HepG2 (cell line): ENCODE results near the gene LRRC27. TPM values are rescaled to one million over a fixed set of nuclear protein-coding genes. Genes with fewer than 3 reads are reported as not detected.

ENCODE experiments used
- HNF4G ChIP-seq, 2 experiments: sonication (generic) in 1 of 2; formaldehyde crosslinking in 1 of 2; IDR thresholded peaks; 2 replicates each; pipeline versions ENCODE4 v1.4.0 to v1.6.1; 2011 to 2020; ENCODE audit warnings: borderline replicate concordance in 2 of 2, low read depth in 2 of 2, mild to moderate bottlenecking in 2 of 2, low read length in 1 of 2, missing genetic modification reagents in 1 of 2, moderate library complexity in 1 of 2
- MXI1 ChIP-seq: IDR thresholded peaks from 3 replicates; pipeline ENCODE4 v1.6.1; 2012; ENCODE audit warnings: low read depth, low read length, inconsistent platforms, borderline replicate concordance
- RFXANK ChIP-seq: IDR thresholded peaks from 2 replicates; pipeline ENCODE4 v1.6.1; 2016
- RXRB ChIP-seq: IDR thresholded peaks from 2 replicates; pipeline ENCODE4 v1.6.1; 2016; ENCODE audit warnings: borderline replicate concordance, missing genetic modification reagents, missing compliant biosample characterization
- TRIM24 ChIP-seq: sonication (generic); formaldehyde crosslinking; IDR thresholded peaks from 2 replicates; pipeline ENCODE4 v1.8.0; 2022; ENCODE audit warnings: mild to moderate bottlenecking, missing genetic modification reagents
- ZNF20 ChIP-seq: sonication (generic); formaldehyde crosslinking; IDR thresholded peaks from 2 replicates; pipeline ENCODE4 v1.4.0; 2020; ENCODE audit warnings: mild to moderate bottlenecking, moderate library complexity, missing genetic modification reagents
- ZNF263 ChIP-seq: sonication (generic); formaldehyde crosslinking; IDR thresholded peaks from 2 replicates; pipeline ENCODE4 v1.4.0; 2020; ENCODE audit warnings: missing genetic modification reagents
- ZNF292 ChIP-seq: sonication (generic); formaldehyde crosslinking; IDR thresholded peaks from 2 replicates; pipeline ENCODE4 v1.8.1; 2022; ENCODE audit warnings: mild to moderate bottlenecking, low read depth, missing genetic modification reagents, borderline replicate concordance
- ZNF543 ChIP-seq: sonication (generic); formaldehyde crosslinking; IDR thresholded peaks from 2 replicates; pipeline ENCODE4 v1.4.0; 2020; ENCODE audit warnings: mild to moderate bottlenecking, missing genetic modification reagents
- ZNF704 ChIP-seq: sonication (generic); formaldehyde crosslinking; IDR thresholded peaks from 2 replicates; pipeline ENCODE4 v1.8.1; 2023; ENCODE audit warnings: mild to moderate bottlenecking, inconsistent platforms, moderate library complexity, missing genetic modification reagents, borderline replicate concordance
- ZNF788 ChIP-seq: sonication (generic); formaldehyde crosslinking; IDR thresholded peaks from 2 replicates; pipeline ENCODE4 v1.5.0; 2020; ENCODE audit warnings: mild to moderate bottlenecking, missing genetic modification reagents, borderline replicate concordance
- polyA plus RNA-seq, 8 experiments: library from polyadenylated mRNA; depleted of rRNA in 3 of 8; stranded (reverse) in 7 of 8; unstranded in 1 of 8; fragments of >200 nt; fragmentation: Illumina TruSeq in 4 of 8; extraction: Trizol in 4 of 8; gene quantifications; 2 replicates each; pipeline versions ENCODE4 v1.2.1 to v1.2.3, GENCODE V29; 2011 to 2016; ENCODE audit warnings: low read depth in 4 of 8, missing spikeins in 1 of 8, mixed read lengths in 1 of 8; ENCODE audit not compliant: insufficient read depth in 1 of 8
- total RNA-seq, 5 experiments: library from RNA; depleted of rRNA; stranded (reverse); fragments of >200 nt; fragmentation: Illumina TruSeq; extraction: Trizol; gene quantifications; 2 replicates each; pipeline ENCODE4 v1.2.3, GENCODE V29; 2016; ENCODE audit warnings: low read depth in 1 of 5
- TF ChIP-seq, protein P1 (sequence below): sonication (generic); formaldehyde crosslinking; IDR thresholded peaks from 2 replicates; pipeline ENCODE4 v1.8.0; 2022; ENCODE audit warnings: mild to moderate bottlenecking, missing genetic modification reagents, borderline replicate concordance
- TF ChIP-seq, protein P2 (sequence below): sonication (generic); formaldehyde crosslinking; IDR thresholded peaks from 2 replicates; pipeline ENCODE4 v1.4.0; 2020; ENCODE audit warnings: missing genetic modification reagents
- TF ChIP-seq, protein P3 (sequence below): sonication (generic); formaldehyde crosslinking; IDR thresholded peaks from 2 replicates; pipeline ENCODE4 v1.4.0; 2020; ENCODE audit warnings: mild to moderate bottlenecking, missing genetic modification reagents
- TF ChIP-seq, protein P4 (sequence below): sonication (generic); formaldehyde crosslinking; IDR thresholded peaks from 2 replicates; pipeline ENCODE4 v1.4.0; 2020; ENCODE audit warnings: missing genetic modification reagents
- TF ChIP-seq, protein P5 (sequence below): sonication (generic); formaldehyde crosslinking; IDR thresholded peaks from 2 replicates; pipeline ENCODE4 v1.5.1; 2020; ENCODE audit warnings: mild to moderate bottlenecking, missing genetic modification reagents, moderate library complexity

The LRRC27 gene
- total and polyA plus RNA-seq, 2 of the 13 experiments (the other 11 are each of a cell fraction or from before 2014, with no cell fraction given), result 4.2 to 4.6 TPM

DNA sequence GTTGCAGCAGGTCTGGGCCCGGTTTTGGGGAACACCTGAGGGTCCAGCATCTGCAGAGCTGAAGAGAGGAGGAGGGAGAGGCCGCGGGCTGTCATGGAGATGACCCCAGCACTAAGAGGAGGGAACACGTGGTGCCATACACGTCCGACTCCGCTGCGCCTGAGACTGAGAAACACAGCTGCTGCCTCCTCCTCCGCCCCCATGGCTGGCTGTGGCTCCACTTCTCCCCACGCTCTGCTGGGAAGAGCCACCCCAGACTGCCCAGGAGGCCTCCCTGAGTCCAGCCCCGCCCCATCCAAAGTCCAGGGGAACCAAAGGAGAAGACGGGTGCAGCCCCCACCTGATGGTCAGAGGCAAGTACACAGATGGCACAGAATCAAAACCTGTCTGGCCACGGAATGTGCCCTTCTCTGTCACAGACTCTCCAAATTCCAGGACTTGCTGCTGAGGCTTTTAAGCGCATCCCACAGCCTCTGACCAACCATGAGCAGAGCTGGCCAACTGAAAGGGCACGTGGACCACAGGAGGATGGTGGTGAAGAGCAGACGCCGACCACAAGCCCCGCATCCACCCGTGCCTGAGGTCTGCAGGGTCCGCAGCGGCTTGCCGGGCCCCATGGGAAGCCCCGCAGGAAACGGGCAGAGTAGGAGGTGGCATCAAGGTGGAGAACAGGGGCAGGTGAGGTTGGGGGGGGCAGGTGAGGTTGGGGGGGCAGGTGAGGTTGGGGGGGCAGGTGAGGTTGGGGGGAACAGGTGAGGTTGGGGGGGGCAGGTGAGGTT lies 48.2 kb upstream of the LRRC27 start (continued):
- TF ChIP-seq HNF4G (IDR thresholded peaks at IDR 0.05; ENCODE audit: borderline replicate concordance, low read depth, low read length) (peak; percentile 52; the same call in 1 of the 2 replicates), HNF4G (CRISPR knock-in tag; IDR thresholded peaks at IDR 0.05; ENCODE audit: borderline replicate concordance, low read depth) (no peak), RFXANK (no peak), ZNF704 (no peak), TRIM24 (CRISPR knock-in tag) (no peak), ZNF263 (CRISPR knock-in tag) (peak; percentile 64), RXRB (CRISPR knock-in tag) (no peak), ZNF788 (CRISPR knock-in tag) (0 out of 2 replicates have a peak, but pooled peaks have one; percentile 6), MXI1 (no peak), ZNF292 (peak; percentile 38; the same call in 1 of the 2 replicates), ZNF543 (CRISPR knock-in tag) (no peak), ZNF20 (CRISPR knock-in tag) (0 out of 2 replicates have a peak, but pooled peaks have one; percentile 51)
- TF ChIP-seq, protein P1, sequence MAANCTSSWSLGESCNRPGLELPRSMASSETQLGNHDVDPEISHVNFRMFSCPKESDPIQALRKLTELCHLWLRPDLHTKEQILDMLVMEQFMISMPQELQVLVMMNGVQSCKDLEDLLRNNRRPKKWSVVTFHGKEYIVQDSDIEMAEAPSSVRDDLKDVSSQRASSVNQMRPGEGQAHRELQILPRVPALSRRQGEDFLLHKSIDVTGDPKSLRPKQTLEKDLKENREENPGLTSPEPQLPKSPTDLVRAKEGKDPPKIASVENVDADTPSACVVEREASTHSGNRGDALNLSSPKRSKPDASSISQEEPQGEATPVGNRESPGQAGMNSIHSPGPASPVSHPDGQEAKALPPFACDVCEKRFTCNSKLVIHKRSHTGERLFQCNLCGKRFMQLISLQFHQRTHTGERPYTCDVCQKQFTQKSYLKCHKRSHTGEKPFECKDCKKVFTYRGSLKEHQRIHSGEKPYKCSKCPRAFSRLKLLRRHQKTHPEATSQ (CRISPR knock-in tag), result no peak
- TF ChIP-seq, protein P2, sequence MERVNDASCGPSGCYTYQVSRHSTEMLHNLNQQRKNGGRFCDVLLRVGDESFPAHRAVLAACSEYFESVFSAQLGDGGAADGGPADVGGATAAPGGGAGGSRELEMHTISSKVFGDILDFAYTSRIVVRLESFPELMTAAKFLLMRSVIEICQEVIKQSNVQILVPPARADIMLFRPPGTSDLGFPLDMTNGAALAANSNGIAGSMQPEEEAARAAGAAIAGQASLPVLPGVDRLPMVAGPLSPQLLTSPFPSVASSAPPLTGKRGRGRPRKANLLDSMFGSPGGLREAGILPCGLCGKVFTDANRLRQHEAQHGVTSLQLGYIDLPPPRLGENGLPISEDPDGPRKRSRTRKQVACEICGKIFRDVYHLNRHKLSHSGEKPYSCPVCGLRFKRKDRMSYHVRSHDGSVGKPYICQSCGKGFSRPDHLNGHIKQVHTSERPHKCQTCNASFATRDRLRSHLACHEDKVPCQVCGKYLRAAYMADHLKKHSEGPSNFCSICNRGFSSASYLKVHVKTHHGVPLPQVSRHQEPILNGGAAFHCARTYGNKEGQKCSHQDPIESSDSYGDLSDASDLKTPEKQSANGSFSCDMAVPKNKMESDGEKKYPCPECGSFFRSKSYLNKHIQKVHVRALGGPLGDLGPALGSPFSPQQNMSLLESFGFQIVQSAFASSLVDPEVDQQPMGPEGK (CRISPR knock-in tag), result peak; percentile 63
- TF ChIP-seq, protein P3, sequence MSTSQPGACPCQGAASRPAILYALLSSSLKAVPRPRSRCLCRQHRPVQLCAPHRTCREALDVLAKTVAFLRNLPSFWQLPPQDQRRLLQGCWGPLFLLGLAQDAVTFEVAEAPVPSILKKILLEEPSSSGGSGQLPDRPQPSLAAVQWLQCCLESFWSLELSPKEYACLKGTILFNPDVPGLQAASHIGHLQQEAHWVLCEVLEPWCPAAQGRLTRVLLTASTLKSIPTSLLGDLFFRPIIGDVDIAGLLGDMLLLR (CRISPR knock-in tag), result no peak
- TF ChIP-seq, protein P4, sequence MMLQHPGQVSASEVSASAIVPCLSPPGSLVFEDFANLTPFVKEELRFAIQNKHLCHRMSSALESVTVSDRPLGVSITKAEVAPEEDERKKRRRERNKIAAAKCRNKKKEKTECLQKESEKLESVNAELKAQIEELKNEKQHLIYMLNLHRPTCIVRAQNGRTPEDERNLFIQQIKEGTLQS (CRISPR knock-in tag), result no peak
- TF ChIP-seq, protein P5, sequence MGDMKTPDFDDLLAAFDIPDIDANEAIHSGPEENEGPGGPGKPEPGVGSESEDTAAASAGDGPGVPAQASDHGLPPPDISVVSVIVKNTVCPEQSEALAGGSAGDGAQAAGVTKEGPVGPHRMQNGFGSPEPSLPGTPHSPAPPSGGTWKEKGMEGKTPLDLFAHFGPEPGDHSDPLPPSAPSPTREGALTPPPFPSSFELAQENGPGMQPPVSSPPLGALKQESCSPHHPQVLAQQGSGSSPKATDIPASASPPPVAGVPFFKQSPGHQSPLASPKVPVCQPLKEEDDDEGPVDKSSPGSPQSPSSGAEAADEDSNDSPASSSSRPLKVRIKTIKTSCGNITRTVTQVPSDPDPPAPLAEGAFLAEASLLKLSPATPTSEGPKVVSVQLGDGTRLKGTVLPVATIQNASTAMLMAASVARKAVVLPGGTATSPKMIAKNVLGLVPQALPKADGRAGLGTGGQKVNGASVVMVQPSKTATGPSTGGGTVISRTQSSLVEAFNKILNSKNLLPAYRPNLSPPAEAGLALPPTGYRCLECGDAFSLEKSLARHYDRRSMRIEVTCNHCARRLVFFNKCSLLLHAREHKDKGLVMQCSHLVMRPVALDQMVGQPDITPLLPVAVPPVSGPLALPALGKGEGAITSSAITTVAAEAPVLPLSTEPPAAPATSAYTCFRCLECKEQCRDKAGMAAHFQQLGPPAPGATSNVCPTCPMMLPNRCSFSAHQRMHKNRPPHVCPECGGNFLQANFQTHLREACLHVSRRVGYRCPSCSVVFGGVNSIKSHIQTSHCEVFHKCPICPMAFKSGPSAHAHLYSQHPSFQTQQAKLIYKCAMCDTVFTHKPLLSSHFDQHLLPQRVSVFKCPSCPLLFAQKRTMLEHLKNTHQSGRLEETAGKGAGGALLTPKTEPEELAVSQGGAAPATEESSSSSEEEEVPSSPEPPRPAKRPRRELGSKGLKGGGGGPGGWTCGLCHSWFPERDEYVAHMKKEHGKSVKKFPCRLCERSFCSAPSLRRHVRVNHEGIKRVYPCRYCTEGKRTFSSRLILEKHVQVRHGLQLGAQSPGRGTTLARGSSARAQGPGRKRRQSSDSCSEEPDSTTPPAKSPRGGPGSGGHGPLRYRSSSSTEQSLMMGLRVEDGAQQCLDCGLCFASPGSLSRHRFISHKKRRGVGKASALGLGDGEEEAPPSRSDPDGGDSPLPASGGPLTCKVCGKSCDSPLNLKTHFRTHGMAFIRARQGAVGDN (CRISPR knock-in tag), result peak; percentile 25; the same call in 1 of the 2 replicates
